GM19455 (cell line): ENCODE results near the gene ATAD3A.

ENCODE experiments used
- ATAC-seq: cut with Tn5 transposase; IDR thresholded peaks from one replicate; pipeline ENCODE4 v1.9.1; 2021; ENCODE audit not compliant: unreplicated experiment

Gene ATAD3A

DNA sequence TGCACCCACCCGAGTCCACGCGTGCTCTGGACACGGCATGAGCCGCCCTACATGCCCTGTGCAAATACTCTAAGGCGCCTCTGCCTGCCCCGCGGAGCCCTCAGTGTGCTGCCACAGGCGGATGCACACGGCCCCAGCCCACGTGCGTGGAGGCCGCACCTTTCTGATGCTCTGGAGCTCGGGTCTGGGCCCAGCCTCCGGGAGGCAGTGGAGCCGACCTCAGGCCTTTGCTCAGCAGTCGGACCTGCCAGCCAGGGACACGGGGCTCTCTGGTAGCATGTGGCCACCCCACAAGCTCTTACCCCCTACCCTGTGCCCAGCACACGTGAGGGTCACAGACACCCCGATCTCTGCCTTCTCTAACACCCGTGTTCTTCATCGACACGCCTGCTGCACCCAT, 26.4 kb downstream of the ATAD3A start:
- ATAC-seq, result no peak

DNA sequence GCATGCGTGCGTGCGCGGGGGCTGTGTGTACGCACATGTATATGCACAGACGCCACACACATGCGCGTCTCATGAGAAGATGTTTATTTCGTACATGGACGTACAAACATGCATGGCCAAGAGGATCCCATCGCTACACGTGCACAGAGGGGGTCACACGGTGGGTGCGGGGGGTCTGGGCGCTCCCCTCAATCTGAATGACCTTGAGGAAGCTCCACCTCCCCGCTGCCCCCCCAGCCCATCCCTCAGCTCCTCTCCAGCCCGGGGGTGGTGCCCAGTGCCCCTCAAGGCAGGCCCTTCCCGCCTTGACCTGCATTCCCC, 27.0 kb downstream of the ATAD3A start:
- ATAC-seq, result no peak

- ATAC-seq, result no peak
These were observed 27.5 kb downstream of the ATAD3A start for GRCh38 chr1:1539310-1540089.

- no peak for ATAC-seq
These were observed 28.3 kb downstream of the ATAD3A start, which contains the start of gene TMEM240 for GRCh38 chr1:1540090-1540817. Gene TMEM240, minus strand, starts transcription at chr1:1540624. Its CDS starts 278 bp downstream, at chr1:1540346.

DNA sequence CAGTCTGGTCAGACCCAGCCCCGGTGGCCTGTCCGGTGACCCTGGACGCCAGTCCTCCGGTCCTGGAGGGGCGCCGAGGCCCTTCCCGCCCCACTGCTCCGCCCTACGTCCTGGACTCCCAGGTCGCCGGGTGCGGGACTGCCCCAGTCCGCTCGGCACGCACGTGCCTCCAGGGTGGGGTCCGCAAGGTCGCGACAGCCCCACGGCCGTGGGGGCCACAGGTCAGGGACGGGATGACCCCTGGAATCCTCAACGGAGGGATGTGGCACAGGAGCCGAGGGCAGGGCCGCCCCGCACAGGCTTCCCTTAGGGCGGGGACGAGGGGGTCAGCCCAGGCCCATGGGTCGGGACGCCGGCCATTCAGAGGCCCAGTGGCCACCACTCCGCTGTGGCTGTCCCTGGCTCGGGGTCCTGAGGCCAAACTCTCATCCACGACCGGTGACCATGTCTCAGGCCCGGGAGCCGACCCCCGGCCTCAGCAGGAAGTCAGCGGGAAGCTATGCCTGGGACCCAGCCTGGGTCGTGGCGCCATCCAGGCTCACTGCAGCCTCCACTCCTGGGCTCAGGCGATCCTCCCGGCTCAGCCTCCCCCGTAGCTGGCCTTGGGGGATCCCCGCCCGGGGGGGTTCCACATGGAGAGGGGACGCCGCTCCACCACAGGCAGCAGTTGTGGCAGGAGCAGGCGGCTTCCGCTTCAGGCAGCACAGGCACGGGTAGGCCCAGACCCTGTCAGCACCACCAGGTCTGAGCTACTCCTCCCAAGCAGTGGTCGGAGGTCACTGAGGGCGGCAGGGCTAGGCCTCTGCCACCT, 29.1 kb downstream of the ATAD3A start:
- ATAC-seq, result no peak

- no peak for ATAC-seq
These were observed 30.2 kb downstream of the ATAD3A start for GRCh38 chr1:1541956-1542765.

GRCh38 chr1:1542766-1543705, 31.1 kb downstream of the ATAD3A start:
- no peak for ATAC-seq

DNA sequence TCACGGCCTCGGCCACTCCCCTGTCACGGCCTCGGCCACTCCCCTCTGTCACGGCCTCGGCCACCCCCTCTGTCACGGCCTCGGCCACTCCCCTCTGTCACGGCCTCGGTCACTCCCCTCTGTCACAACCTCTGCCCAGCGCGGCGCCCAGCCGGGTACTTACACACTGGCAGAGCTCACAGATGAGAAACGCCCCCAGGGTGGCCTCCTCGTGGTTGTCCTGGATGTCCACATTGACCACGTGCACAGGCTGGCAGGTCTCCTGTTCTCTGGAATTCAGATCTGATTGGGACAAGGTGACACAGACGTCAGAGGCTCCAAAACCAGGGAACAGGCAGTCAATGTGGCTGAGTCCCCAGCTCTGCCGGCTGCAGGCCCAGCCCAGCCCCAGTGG, 31.7 kb downstream of the ATAD3A start:
- no peak for ATAC-seq

DNA sequence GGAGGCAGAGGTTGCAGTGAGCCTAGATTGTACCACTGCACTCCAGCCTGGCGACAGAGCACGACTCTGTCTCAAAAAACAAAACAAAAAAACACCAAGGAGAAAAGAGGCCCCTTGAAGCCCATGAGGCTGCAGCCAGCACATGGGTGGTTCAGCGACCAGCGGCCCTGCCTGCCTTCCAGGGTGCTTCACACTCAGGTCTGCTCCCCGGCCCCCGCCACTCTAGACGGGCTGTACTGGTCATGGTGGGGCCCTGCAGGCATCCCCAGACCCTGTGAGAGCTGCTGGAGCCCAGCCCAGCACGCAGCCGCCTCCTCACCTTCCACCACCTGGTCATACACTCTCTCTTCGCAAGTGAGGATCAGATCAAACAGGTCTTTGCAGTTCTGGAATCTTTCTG, 32.6 kb downstream of the ATAD3A start:
- ATAC-seq, result no peak

GRCh38 chr1:1545946-1546737, 34.2 kb downstream of the ATAD3A start:
- ATAC-seq, result no peak

- ATAC-seq, result no peak
These were observed 35.0 kb downstream of the ATAD3A start for GRCh38 chr1:1547011-1547410.

- no peak for ATAC-seq
These were observed 35.5 kb downstream of the ATAD3A start for GRCh38 chr1:1547476-1547875.

GRCh38 chr1:1548591-1548990, 36.6 kb downstream of the ATAD3A start:
- ATAC-seq, result no peak

GRCh38 chr1:1550087-1550486, 38.1 kb downstream of the ATAD3A start:
- no peak for ATAC-seq

DNA sequence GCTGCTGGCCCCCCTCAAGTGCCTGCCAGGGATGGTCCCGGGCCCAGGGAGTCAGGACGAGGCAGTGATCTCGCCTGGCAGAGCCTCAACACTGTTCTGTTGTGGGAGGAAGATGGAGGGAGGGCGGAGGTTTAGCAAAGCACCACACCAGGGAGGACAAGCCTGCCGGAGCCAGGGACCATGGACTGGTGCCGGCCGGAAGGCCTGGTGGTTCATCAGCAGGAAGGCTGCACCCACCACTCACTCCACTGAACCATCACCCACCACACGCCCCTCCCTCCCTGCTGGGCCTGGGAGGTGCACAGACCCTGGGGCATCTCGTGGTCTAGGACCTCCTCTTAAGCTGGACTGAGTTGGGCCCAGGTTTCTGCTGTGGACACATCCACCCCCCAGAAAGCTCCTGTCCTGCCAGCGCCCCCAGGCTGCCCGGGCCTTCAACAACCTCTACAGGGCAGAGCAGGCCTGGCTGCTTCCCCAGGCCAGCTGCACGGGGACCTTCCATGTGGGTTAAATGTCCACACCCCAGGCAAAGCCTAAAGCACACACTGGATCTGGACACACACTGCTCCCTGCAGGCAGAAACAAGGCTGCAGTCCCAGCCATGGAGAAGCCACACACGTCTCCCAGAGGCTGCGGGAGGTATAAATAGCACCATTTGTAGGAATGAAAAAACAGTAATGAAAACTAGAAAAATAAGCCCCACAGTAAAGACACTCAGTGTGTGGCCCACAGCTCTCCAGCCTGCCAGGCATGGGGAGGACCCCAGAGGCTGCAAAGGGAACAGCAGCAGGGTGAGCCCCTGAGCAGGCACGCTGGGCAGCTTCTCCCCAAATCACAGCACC, 38.9 kb downstream of the ATAD3A start:
- no peak for ATAC-seq

DNA sequence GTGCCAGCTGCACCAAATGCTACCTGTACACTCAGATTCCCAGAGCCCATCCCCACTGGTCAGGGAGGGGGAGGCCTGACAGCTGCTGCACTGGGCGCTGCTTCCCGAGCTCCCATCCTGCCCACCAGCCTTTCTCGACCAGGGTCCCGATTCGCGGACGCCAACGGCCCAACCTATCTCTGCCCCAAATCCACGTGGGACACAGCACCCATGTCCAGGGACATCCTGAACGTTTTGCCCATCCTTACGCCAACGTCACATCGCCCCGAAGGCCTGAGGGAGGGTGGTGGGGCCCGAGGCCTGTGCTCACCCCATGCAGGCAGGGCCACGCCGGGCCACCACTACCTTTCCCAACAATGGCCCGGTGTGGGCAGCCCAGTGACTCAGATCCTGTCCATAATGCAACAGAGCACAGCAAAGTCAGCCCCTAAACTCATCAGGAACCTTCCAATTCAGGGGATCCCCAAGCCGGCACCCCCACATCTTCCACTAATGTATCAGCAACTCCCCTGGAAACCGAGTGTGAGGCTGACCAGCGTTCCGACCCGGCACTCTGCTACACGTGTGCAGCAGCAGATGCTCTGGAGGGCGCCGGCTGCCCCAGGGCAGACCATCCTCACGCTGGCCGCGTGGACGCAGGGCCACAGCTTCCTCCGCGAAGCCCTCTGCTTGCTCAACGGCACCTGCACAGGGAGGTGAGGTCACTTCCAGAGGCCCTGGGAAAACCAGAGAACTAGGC, 39.7 kb downstream of the ATAD3A start:
- ATAC-seq, result no peak

- no peak for ATAC-seq
These were observed 40.3 kb downstream of the ATAD3A start for GRCh38 chr1:1552263-1552639.
